Right renal pelvis (tissue), 4 donors: ENCODE results near the gene TAF4B. TPM values are rescaled to one million over a fixed set of nuclear protein-coding genes. Genes with fewer than 3 reads are reported as not detected.
"Not testable (repeated sequence)": the region's sequence is repeated elsewhere in the genome, so short reads cannot be mapped to it uniquely, and the experiment has no call there.

Source experiments
- DNase-seq, 4 donors: peaks; one replicate each; pipeline ENCODE4 v3.0.0-alpha.2; 2013; ENCODE audit warnings: low read depth in 4 of 4, low spot score in 3 of 4, missing footprints in 1 of 4
- polyA plus RNA-seq, 4 donors: library from polyadenylated mRNA; unstranded; fragments of 120-200 nt; gene quantifications; one replicate each; pipeline ENCODE4 v1.2.1, GENCODE V29; 2013; ENCODE audit not compliant: insufficient read length in 4 of 4

TAF4B gene, protein sequence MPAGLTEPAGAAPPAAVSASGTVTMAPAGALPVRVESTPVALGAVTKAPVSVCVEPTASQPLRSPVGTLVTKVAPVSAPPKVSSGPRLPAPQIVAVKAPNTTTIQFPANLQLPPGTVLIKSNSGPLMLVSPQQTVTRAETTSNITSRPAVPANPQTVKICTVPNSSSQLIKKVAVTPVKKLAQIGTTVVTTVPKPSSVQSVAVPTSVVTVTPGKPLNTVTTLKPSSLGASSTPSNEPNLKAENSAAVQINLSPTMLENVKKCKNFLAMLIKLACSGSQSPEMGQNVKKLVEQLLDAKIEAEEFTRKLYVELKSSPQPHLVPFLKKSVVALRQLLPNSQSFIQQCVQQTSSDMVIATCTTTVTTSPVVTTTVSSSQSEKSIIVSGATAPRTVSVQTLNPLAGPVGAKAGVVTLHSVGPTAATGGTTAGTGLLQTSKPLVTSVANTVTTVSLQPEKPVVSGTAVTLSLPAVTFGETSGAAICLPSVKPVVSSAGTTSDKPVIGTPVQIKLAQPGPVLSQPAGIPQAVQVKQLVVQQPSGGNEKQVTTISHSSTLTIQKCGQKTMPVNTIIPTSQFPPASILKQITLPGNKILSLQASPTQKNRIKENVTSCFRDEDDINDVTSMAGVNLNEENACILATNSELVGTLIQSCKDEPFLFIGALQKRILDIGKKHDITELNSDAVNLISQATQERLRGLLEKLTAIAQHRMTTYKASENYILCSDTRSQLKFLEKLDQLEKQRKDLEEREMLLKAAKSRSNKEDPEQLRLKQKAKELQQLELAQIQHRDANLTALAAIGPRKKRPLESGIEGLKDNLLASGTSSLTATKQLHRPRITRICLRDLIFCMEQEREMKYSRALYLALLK
- 1 to 10 TPM; 4.2 to 6.0 (median 5.2) TPM for polyA plus RNA-seq

DNA sequence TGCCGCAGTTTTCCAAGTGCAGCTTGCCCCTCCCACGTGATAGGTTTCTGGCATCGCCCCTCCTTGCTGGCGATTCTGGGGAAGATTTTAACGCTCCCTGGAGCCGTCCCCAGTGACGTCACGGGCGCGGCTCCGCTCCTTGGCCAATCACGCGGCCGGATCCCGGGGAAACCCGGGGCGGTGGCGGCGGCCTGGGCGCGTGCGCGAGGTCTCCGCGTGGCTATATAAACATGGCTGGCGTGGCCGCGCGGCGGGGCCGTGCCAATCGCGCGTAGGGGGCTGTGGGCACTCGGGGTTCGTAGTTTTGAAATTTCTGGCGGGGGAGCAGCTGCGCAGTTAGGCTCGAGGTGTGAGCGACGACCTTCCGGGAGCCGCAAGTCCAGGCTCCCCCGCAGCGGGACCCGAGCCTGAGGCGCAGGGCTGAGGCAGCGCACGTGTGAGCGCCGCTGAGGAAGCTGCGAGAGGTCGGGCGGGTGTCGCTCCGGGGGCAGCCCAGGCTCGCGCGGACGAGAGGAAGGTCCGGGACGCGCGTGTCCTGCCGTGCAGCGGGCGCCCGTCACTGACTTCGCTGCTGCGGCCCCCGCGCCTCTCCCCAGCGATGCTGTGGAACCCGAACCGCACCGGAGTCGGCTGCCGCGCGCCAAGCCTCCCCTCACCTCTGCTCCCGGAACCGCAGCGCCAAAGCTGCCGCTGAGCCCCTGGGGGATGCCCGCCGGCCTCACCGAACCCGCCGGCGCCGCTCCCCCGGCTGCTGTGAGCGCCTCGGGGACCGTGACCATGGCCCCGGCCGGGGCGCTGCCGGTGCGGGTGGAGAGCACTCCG lies at the start of gene TAF4B:
Gene TAF4B (plus strand): TSS at position 217 of the 822 bp plus-strand sequence. CDS start 489 bp downstream, at position 706.
- peak; percentile 86 to 92 (median 89) for DNase-seq

DNA sequence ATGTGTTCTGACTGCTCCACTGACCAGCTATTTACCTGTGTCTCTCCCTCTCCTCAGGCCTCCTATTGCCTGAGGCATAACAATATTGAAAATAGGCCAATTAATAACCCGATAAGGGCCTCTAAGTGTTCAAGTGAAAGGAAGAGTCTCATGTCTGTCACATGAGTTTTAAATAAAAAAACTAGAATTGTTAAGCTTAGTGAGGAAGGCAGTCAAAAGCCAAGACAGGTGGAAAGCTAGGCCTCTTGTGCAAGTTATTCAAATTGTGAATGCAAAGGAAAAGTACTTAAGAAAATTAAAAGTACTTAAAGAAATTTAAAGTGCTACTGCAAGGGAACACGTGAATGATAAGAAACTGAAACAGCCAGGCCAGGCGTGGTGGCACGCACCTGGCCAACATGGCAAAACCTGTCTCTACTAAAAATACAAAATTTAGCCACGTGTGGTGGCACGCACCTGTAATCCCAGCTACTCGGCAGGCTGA lies 44.9 kb upstream of the TAF4B start:
- no peak for DNase-seq

DNA sequence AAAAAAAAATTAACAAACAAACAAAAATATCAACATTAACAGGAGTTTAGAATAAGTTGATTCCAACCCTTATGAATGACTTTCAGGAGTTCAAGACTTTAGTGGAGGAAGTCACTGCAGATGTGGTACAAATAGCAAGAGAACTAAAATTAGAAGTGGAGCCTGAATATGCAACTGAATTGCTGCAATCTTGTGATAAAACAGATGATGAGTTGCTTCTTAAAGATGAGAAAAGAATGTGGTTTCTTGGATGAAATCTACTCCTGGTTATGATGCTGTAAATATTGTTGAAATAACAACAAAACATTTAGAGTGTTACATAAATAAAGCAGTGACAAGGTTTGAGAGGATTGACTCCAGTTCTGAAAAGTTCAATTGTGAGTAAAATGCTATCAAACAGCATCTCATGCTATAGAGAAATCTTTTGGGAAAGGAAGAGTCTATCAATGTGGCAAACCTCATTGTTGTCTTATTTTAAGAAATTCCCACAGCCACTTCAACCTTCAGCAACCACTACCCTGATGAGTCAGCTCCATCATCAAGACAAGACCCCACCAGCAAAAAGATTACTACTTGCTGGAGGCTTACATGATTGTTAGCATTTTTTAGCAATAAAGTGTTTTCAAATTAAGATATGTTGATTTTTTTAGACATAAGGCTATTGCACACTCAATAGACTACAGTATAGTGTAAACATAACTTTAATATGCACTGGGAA lies 42.7 kb upstream of the TAF4B start:
- no peak for DNase-seq

DNA sequence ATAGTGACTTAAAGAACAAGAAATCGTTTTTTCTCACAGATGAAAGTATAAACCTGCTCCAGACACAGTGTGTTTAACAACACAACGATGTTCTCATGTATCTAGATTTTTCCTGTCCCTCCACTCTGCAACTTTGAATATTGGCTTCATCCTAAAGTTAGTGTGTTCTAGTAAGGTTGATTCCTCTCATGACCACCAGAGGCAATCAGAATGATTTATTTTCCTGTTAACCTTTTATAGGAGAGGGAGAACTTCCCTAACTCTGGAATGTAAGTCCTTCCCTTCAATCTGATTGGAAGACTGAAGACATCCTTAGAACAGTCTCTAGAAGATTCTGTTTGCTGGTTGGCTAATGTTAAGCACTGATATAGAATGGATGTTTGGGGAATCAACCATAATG lies 41.0 kb upstream of the TAF4B start:
- no peak for DNase-seq

DNA sequence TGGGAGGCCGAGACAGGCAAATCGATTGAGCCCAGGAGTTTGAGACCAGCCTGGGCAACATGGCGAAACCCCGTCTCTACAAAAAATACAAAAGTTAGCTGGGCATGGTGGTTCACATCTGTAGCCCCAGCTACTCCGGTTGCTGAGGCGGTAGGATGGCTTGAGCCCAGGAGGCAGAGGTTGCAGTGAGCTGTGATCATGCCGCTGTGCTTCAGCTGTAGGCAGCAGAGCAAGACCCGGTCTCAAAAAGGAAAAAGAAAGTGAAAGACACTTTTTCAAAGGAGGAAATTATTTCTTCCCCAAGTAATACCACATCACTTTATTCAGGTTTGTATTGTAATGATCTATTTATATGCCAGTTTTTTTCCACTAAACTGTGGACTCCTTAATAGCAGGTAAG lies 35.7 kb upstream of the TAF4B start:
- DNase-seq, result no peak

DNA sequence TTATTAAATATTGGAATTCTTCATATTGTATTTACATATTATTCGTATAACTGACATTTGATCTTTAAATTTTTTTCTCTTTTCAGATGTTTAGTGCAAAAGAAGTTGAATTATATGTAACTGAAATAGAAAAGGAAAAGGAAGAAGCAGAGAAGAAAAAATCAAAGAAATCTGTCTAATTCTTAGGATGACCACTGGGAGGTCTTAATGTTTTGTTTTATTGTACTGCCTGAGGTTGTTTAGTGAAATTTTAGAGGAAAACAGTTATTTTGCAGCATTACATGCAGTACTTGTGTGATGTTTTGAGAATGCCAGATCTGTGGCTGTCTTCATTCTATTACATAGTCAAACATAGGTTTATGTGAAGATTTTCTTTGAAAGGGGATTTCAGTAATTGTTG lies 34.0 kb upstream of the TAF4B start:
- DNase-seq, result no peak

DNA sequence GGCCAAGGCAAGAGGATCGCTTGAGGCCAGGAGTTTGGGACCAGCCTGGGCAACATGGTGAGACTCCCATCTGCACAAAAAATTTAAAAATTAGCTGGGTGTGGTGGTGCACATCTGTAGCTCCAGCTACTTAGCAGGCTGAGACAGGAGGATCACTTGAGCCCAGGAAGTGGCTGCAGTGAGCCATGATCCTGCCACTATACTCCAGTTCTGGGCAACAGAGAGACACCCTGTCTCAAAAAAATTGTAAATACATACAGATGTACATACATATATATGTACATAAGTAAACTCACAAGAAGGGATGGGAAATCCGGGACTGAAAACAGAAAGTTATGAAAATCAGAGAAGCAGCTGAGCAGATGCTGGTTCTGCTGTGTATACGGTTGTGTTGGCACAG lies 29.6 kb upstream of the TAF4B start:
- DNase-seq, result no peak

DNA sequence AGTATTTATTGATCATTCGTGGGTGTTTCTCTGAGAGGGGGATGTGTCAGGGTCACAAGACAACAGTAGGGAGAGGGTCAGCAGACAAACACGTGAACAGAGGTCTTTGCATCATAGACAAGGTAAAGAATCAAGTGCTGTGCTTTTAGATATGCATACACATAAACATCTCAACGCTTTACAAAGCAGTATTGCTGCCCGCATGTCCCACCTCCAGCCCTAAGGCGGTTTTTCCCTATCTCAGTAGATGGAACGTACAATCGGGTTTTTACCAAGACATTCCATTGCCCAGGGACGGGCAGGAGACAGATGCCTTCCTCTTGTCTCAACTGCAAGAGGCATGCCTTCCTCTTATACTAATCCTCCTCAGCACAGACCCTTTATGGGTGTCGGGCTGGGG lies 24.2 kb upstream of the TAF4B start:
- DNase-seq, result not testable (repeated sequence)

DNA sequence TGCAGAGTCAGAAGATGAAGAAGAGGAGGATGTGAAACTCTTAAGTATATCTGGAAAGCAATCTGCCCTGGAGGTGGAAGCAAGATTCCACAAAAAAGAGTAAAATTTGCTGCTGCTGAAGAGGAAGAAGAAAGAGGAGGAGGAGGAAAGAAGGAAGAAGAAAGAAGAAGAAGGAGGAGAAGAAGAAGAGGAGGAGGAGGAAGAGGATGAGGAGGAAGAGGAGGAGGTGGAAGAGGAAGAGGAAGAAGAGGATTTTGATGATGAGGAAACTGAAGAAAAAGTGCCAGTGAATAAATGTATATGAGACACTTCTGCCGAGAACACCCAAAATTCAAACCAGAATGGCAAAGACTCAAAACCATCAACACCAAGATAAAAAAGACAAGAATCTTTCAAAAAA lies 20.9 kb upstream of the TAF4B start:
- DNase-seq, result no peak

DNA sequence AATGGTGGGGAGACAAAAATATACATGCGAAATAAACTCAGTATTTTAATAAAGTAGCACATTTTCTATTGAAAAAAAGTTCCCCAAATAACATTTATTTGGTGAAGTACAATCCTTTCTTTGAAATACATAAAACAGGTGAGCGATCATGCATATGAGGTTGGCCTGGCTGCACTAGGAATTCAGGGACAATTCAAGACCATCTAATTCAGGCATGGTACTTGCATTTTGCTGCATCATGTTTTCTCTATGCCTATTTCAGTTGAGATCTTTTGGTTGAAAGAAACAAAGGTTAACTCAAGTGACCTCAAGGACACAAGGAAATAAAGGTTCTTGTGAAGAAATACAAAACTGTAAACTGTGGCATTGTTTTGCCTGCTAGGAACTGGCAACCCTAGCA lies 19.8 kb upstream of the TAF4B start:
- no peak for DNase-seq

DNA sequence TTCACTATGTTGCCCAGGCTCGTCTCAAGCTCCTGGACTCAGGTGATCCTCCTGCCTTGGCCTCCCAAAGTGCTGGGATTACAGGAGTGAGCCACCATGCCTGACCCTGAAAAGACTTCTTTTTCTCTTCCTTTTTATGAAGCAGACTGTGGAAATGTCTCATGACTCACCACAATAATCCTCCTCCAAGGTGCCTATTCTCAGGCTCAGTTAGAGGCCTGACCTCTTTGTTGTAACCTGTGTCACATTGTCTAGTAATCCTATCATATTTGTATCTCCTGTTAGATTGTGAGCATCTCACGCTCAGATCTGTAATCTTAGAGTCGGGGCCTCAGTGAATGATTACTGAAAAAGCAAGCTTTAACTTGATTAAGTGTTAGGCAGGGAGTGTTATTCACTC lies 18.3 kb upstream of the TAF4B start:
- no peak for DNase-seq

DNA sequence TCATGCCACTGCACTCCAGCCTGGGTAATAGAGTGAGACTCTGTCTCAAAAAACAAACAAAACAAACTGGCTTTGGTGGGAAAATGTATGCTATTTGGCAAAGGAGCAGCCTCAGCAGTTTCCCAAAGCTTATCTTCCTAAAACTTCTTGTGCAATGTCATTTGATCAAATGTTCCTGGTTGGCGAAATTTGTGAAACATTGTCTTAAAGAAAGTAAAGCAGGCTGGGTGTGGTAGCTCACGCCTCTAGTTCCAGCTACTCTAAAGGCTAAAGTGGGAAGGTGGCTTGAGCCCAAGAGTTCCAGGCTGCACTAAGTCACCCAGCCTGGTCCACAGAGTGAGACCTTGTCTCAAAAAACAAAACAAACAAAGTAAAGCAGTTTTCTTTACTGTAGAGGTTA lies 17.3 kb upstream of the TAF4B start:
- no peak for DNase-seq

DNA sequence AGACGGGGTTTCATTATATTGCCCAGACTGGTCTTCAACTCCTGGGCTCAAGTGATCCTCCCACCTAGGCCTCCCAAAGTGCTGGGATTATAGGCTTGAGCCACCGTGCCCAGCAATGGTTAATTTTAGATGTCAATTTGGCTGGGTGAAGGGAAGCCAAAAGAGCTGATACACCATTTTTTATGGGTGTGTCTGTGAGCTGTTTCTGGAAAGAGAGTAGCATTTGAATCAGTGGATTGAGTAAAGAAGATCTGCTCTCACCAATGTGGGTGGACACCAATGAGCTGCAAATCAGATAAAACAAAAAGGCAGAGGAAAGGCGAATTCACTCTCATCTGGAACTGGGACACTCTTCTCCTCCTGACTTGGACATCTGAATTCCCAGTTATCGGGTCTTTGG lies 16.1 kb upstream of the TAF4B start:
- no peak for DNase-seq

DNA sequence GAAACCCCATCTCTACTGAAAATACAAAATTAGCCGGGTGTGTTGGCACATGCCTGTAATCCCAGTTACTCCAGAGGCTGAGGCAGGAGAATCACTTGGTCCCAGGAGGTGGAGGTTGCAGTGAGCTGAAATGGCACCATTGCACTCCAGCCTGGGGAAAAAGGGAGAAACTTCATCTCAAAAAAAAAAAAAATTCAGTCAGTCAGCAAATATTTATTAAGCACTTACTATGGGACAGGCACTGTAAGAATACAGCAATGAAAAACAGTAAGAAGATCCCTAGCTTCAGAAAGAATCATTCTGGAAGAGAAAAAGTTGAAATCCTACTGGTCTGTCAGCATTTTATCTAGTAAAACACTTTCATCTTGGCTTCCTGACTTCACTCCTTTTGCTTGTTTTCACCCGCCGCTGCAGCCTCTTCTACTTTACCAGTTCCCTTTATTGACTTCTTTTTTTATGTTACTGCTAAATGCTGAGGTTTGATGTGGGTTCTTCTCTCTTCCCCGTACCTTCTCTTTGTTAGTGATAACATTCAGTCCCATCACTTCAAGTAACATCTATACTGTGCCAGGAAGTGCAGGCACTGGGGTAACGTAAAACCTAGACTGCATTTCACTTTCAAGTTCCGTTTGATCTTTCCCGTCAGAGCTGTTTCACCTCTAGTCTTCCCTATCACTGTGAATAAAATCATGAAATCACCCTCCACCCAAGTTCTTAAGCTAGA lies 10.8 kb upstream of the TAF4B start:
- DNase-seq, result no peak

DNA sequence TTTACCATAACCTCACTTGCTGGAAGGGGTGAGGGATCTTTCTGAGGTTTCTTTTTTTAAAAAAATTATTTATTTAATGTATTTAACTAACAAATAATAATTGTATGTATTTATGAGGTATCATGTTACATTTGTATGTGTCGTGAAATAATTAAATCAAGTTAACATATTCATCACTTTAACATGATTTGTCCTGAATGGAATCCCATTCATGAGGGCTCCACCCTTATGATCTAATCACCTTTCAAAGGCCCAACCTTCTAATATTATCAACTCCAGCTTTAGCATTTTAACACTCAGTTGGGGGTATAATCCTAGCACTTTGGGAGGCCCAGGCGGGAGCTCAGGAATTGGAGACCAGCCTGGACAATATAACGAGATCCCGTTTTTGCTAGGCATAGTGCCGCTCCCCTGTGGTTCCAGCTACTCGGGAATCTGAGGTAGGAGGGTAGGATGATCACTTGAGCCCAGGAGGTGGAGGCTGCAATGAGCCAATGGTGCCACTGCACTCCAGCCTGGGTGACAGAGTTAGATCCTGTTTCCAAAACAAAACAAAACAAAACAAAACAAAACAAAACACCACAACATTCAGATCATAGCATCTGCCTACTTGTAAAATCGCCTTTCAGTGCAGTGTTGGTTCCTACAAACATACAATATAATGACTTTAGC lies 1.1 kb upstream of the TAF4B start:
- DNase-seq, result no peak

DNA sequence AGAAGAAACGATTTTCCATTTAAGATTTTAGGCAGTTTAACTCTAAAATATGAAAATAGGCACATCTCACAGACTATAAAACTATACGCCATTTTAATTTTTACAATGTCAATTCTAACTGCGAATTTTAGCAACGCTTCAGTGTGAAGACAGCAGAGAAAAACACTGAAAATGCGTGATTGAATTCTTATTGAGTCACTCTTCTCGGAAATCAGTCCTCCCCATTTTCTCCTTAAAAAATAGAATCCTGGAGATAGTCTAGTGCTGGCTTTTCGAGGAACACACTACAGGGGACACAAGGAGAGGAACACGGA lies 373 bp upstream of the TAF4B start:
- DNase-seq, result no peak

DNA sequence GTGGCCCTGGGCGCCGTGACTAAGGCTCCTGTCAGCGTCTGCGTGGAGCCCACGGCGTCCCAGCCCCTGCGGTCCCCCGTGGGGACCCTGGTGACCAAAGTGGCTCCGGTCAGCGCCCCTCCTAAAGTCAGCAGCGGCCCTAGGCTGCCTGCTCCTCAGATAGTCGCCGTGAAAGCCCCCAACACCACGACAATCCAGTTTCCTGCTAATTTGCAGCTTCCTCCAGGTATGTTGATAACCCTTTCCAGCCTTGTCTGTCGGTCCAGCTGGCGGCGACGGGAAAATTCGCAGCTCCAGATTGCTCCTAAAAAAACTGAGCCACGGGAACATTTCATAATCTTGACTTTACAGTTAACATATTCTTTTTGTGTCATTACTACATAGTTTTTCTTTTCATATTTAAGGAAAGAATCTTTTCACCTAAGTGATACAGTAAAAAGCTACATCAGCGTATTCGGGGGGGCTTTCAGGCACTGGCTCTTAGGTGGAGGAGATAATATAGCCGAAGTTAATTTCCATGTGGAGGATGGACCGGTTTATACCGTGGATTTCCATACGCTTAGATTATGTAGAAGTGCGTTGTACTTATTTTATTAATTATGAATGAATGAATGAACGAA lies 916 bp downstream of the TAF4B start:
- DNase-seq, result peak in 1 of 4 donors; percentile 38

DNA sequence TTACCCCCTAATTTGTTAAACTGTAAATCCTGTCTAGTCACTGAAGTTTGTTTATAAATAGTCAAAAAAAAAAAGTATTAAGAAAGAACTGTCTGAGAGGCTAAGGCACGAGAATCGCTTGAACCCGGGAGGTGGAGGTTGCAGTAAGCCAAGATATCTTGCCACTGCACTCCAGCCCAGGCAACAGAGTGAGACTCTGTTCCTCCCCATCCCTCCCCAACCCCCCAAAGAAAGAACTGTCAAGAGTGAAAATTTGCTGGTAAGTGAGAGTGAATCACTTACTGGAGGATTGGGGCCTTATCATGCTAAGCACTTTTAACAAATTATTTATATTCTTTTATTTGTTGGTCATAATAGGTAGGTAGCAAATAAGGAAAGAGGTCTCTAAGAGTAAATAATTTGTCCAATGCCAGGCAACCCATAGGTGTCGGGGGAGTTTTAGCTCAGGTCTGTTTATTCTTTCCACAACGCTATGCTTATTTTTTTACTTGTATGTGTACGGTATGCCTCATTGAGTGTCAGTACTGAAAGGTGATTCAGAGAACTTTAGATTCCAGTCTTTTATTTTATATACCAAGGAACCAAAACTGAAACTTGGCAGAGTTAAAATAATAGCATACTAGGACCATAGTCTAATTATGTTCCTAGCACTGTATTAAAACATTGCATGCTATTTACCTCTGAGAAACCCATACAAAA lies 2.5 kb downstream of the TAF4B start:
- DNase-seq, result no peak
